Measurements from ENCODE around the gene BLVRB. TPM values are rescaled to one million over a fixed set of nuclear protein-coding genes. Genes with fewer than 3 reads are reported as not detected.

BLVRB gene
- total and polyA plus RNA-seq, 2 of the 8 experiments (the other 6 are each of a cell fraction or from before 2014, with no cell fraction given): 28.7 to 182 TPM

GRCh38 chr19:40425450-40426287 is 39.9 kb downstream of the BLVRB start, which contains the start of gene SERTAD1 (continued):
- TF ChIP-seq SAP30 (IDR thresholded peaks at IDR 0.05; ENCODE audit: insufficient read depth, insufficient replicate concordance, low read length) (peak; percentile 39), CREB1 (IDR thresholded peaks at IDR 0.05) (peak; percentile 58), KDM4A (IDR thresholded peaks at IDR 0.05; ENCODE audit: low read depth, low read length, severe bottlenecking) (peak; percentile 46), POLR2AphosphoS5 (IDR thresholded peaks at IDR 0.05; ENCODE audit: low read depth, low read length) (peak; percentile 87), KDM5A (IDR thresholded peaks at IDR 0.05; ENCODE audit: low read length) (peak; percentile 8; the same call in 1 of the 2 replicates), SIRT6 (IDR thresholded peaks at IDR 0.05; ENCODE audit: low read length) (no peak), MAX (IDR thresholded peaks at IDR 0.05) (peak; percentile 41), TBP (IDR thresholded peaks at IDR 0.05; ENCODE audit: low read depth, low read length) (peak; percentile 96), PHF8 (conservative IDR thresholded peaks at IDR 0.05; ENCODE audit: low read depth, low read length) (peak; percentile 62), RFX5 (IDR thresholded peaks at IDR 0.05; ENCODE audit: borderline replicate concordance, low read depth, low read length) (peak; percentile 61; the same call in 1 of the 2 replicates), BACH1 (IDR thresholded peaks at IDR 0.05; ENCODE audit: low read length) (0 out of 2 replicates have a peak, but pooled peaks have one; percentile 0), NRF1 (IDR thresholded peaks at IDR 0.05; ENCODE audit: low read depth, low read length) (peak; percentile 70)
- TF ChIP-seq, protein P1, sequence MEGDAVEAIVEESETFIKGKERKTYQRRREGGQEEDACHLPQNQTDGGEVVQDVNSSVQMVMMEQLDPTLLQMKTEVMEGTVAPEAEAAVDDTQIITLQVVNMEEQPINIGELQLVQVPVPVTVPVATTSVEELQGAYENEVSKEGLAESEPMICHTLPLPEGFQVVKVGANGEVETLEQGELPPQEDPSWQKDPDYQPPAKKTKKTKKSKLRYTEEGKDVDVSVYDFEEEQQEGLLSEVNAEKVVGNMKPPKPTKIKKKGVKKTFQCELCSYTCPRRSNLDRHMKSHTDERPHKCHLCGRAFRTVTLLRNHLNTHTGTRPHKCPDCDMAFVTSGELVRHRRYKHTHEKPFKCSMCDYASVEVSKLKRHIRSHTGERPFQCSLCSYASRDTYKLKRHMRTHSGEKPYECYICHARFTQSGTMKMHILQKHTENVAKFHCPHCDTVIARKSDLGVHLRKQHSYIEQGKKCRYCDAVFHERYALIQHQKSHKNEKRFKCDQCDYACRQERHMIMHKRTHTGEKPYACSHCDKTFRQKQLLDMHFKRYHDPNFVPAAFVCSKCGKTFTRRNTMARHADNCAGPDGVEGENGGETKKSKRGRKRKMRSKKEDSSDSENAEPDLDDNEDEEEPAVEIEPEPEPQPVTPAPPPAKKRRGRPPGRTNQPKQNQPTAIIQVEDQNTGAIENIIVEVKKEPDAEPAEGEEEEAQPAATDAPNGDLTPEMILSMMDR (IDR thresholded peaks at IDR 0.05; ENCODE audit: control extremely low read depth in 1 of 3, insufficient read depth in 1 of 3, low read depth in 1 of 3, low read length in 3 of 3): peak in 2 of 3 experiments; percentile 53 to 71; a peak in 2 of 4 replicates

Measured in H1 (cell line).